ENCODE data around the gene SPOCK1. TPM values are rescaled to one million over a fixed set of nuclear protein-coding genes. Genes with fewer than 3 reads are reported as not detected.
"Not testable (repeated sequence)": the region's sequence is repeated elsewhere in the genome, so short reads cannot be mapped to it uniquely, and the experiment has no call there.

The SPOCK1 gene
- 10 to 100 TPM; 48.5 to 67.8 TPM for total RNA-seq
- 1 to 10 TPM; 4.5 to 5.4 TPM for polyA plus RNA-seq
- long read RNA-seq, donor 1, partial matches to known transcripts = 0 of 15 reads
- long read RNA-seq, donor 1, other reads (novel, unspliced or antisense) = 15 of 15 reads
- long read RNA-seq, donor 2, partial matches to known transcripts = 1 of 4 reads
- long read RNA-seq, donor 2, other reads (novel, unspliced or antisense) = 3 of 4 reads

DNA sequence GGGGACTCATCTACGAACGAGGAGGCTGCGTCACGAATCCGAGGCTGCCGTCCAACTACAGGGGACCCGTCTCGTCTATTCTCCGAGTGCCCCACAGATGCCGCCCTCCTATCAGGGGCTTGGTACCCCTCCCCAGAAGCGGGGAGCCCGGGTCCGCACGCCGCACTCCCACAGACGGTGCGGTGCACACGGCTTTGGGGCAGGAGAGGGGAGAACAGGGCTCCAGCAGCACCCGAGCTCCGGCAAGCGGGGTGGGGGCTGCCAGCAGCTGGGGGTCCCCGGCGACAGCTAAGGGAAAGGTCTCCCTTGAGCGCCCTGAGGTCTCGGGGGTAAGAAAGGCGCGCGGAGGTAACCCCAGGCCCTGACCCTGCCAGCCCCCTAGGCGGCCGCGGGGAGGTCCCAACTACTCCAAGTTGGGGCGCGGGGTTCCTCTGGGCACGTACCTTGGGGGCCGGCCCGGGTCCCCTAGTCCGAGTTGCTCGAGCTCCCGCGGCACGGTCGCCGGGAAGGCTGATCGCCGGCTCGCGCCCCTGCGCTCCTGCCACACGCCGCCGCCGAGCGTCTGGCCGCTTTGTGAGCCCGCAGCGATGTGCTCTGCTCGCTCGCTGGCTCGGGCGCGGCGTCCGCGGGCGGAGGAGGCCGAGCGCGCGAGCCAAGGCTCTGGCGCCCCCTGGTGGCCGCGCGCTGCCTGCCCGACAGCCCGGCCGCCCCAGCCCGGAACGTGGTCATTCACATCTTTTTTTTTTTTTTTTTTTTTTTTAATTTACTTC lies at the start of gene SPOCK1:
Gene SPOCK1 (minus strand): TSS at position 591 of the 770 bp plus-strand sequence.
- DNase-seq = peak; percentile 72 to 92
- no peak within 1 kb of the TSS for H3K27ac ChIP-seq (ENCODE audit: low read depth in 1 of 2, low read length in 2 of 2)
- 1% methylated on average over 68 to 78 of the region's 78 CpGs for WGBS, 2 donors

DNA sequence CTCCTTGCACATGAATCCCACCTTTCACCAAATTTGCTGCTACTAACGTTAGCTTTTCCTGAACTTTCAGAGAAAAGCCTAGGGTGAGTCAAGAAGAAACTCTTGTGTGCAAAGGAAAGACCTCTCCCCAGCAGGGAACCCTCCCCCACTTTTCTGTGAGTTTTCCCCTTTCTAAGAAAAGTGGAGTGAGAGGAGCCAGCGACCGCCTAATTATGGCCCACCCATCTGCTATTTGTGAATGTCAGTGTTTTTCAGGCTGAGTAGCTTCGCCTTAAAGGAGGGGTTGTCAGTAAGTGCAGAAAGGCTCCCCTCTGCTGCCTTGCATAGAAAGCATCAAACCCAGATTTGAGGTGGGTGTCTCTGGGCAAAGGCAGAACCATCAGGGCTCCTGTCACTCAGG lies 46.8 kb upstream of the SPOCK1 start:
- no peak for DNase-seq
- ATAC-seq (ENCODE audit: low FRiP score) = no peak
- Histone ChIP-seq H3K27ac (ENCODE audit: low read depth in 1 of 2, low read length in 2 of 2) (no peak overlapping the region), H3K36me3 (ENCODE audit: control insufficient read depth in 1 of 2, insufficient read depth in 2 of 2, low read length in 1 of 2) (no peaks in the 10 kb centered on the region), H3K4me3 (ENCODE audit: low read length in 2 of 2) (no peak overlapping the region), H3K4me1 (ENCODE audit: control insufficient read depth in 1 of 2, insufficient read depth in 2 of 2, low read length in 2 of 2) (no peaks in the 10 kb centered on the region), H3K27me3 (ENCODE audit: control insufficient read depth in 1 of 2, insufficient read depth in 2 of 2, low read length in 1 of 2) (no peaks in the 10 kb centered on the region), H3K9me3 (ENCODE audit: control insufficient read depth, low read length) (no peaks in the 10 kb centered on the region)
- intact Hi-C loops (cut with DNase I) = no loop called here
- 85 to 86% methylated on average over 4 of the region's 4 CpGs for WGBS, 2 donors

More for the DNA sequence above, at the start of gene SPOCK1:
- Histone ChIP-seq H3K4me3 (ENCODE audit: low read length in 2 of 2) (peak within 1 kb of the TSS; percentile 45 to 73), H3K4me1 (ENCODE audit: control insufficient read depth in 1 of 2, insufficient read depth in 2 of 2, low read length in 2 of 2) (no peaks in the 10 kb centered on the region), H3K9me3 (ENCODE audit: control insufficient read depth, low read length) (no peaks in the 10 kb centered on the region), H3K27me3 (ENCODE audit: control insufficient read depth in 1 of 2, insufficient read depth in 2 of 2, low read length in 1 of 2) (no peaks in the 10 kb centered on the region), H3K36me3 (ENCODE audit: control insufficient read depth in 1 of 2, insufficient read depth in 2 of 2, low read length in 1 of 2) (no peaks in the 10 kb centered on the region)
- peak; percentile 95 for ATAC-seq (ENCODE audit: low FRiP score)
- intact Hi-C loops (cut with DNase I) = loop anchor here in 1 of 2 donors (1.0 to 5.0 kb wide), 3 partner anchors 152 to 697 kb away; no protein-coding TSS in a partner anchor

DNA sequence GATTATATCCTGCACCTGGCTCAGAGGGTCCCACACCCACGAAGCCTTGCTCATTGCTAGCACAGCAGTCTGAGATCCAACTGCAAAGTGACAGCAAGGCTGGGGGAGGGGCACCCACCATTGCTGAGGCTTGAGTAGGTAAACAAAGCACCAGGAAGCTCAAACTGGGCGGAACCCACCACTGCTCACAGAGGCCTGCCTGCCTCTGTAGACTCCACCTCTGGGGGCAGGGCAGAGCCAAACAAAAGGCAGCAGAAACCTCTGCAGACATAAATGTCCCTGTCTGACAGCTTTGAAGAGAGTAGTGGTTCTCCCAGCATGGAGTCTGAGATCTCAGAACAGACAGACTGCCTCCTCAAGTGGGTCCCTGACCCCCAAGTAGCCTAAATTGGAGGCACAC lies 36.3 kb upstream of the SPOCK1 start:
- H3K9me3 ChIP-seq (ENCODE audit: control insufficient read depth, low read length); H3K36me3 ChIP-seq (ENCODE audit: control insufficient read depth in 1 of 2, insufficient read depth in 2 of 2, low read length in 1 of 2); DNase-seq; intact Hi-C loops (cut with DNase I); H3K27me3 ChIP-seq (ENCODE audit: control insufficient read depth in 1 of 2, insufficient read depth in 2 of 2, low read length in 1 of 2); H3K4me3 ChIP-seq (ENCODE audit: low read length in 2 of 2); H3K27ac ChIP-seq (ENCODE audit: low read depth in 1 of 2, low read length in 2 of 2); ATAC-seq (ENCODE audit: low FRiP score); H3K4me1 ChIP-seq (ENCODE audit: control insufficient read depth in 1 of 2, insufficient read depth in 2 of 2, low read length in 2 of 2): not testable (repeated sequence)
- WGBS, 2 donors = 63 to 67% methylated on average over 2 of the region's 2 CpGs

- 81 to 83% methylated on average over 5 of the region's 5 CpGs for WGBS, 2 donors
- Histone ChIP-seq H3K27me3 (ENCODE audit: control insufficient read depth in 1 of 2, insufficient read depth in 2 of 2, low read length in 1 of 2) (no peaks in the 10 kb centered on the region), H3K9me3 (ENCODE audit: control insufficient read depth, low read length) (no peaks in the 10 kb centered on the region), H3K27ac (ENCODE audit: low read depth in 1 of 2, low read length in 2 of 2) (no peak overlapping the region), H3K36me3 (ENCODE audit: control insufficient read depth in 1 of 2, insufficient read depth in 2 of 2, low read length in 1 of 2) (no peaks in the 10 kb centered on the region), H3K4me1 (ENCODE audit: control insufficient read depth in 1 of 2, insufficient read depth in 2 of 2, low read length in 2 of 2) (no peaks in the 10 kb centered on the region), H3K4me3 (ENCODE audit: low read length in 2 of 2) (no peak overlapping the region)
- DNase-seq (no peak), ATAC-seq (ENCODE audit: low FRiP score) (no peak)
- intact Hi-C loops (cut with DNase I) = no loop called here
Observed at GRCh38 chr5:137533963-137534362, 34.8 kb upstream of the SPOCK1 start.

DNA sequence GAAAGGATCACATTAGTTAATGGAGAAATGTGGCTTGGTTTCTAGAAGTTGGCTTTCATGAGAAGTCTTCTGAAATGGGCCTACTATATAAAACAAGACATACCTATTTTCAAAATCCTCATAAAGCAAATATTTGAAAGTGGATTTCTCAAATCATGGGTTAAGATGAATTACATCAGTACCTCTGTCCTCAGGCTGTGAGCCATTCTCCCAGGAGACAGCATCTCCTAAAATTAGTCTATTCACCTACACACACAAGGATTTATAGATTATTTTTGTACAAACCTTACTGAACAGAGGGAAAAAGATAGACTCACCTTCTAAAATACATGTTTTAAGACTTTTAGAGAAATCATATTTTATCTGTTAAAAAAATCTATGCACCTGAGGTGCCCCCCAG lies 32.1 kb upstream of the SPOCK1 start:
- intact Hi-C loops (cut with DNase I) = no loop called here
- Histone ChIP-seq H3K9me3 (ENCODE audit: control insufficient read depth, low read length) (no peaks in the 10 kb centered on the region), H3K27ac (ENCODE audit: low read depth in 1 of 2, low read length in 2 of 2) (no peak overlapping the region), H3K4me1 (ENCODE audit: control insufficient read depth in 1 of 2, insufficient read depth in 2 of 2, low read length in 2 of 2) (no peaks in the 10 kb centered on the region), H3K4me3 (ENCODE audit: low read length in 2 of 2) (no peak overlapping the region), H3K27me3 (ENCODE audit: control insufficient read depth in 1 of 2, insufficient read depth in 2 of 2, low read length in 1 of 2) (no peaks in the 10 kb centered on the region), H3K36me3 (ENCODE audit: control insufficient read depth in 1 of 2, insufficient read depth in 2 of 2, low read length in 1 of 2) (no peaks in the 10 kb centered on the region)
- no peak for ATAC-seq (ENCODE audit: low FRiP score)
- DNase-seq = no peak

DNA sequence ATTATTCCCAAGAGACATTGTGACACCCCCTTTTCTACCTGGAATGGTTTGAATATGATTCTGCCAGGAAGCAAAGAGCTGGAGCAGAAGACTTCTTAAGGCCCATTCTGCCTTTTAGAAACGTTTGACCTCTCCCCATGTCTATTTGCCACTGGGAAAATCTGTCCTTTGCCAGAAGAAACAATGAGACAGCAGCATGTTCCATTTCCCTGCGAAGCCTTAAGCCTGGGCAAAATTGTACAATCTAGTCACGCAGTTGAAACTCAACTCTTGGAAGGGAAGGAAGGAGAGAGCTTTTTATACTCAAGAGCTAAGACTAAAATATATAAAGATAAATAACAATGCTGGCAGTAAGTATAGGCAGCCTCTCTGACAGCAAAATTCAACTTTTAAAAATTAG lies 22.1 kb upstream of the SPOCK1 start:
- Histone ChIP-seq H3K27me3 (ENCODE audit: control insufficient read depth in 1 of 2, insufficient read depth in 2 of 2, low read length in 1 of 2) (no peaks in the 10 kb centered on the region), H3K27ac (ENCODE audit: low read depth in 1 of 2, low read length in 2 of 2) (no peak overlapping the region), H3K9me3 (ENCODE audit: control insufficient read depth, low read length) (no peaks in the 10 kb centered on the region), H3K4me1 (ENCODE audit: control insufficient read depth in 1 of 2, insufficient read depth in 2 of 2, low read length in 2 of 2) (peaks cover 3 to 7% of the 10 kb centered on the region in 2 donors), H3K36me3 (ENCODE audit: control insufficient read depth in 1 of 2, insufficient read depth in 2 of 2, low read length in 1 of 2) (no peaks in the 10 kb centered on the region), H3K4me3 (ENCODE audit: low read length in 2 of 2) (no peak overlapping the region)
- no peak for DNase-seq
- WGBS, 2 donors = 4 to 5% methylated on average over 3 of the region's 3 CpGs
- intact Hi-C loops (cut with DNase I) = no loop called here
- no peak for ATAC-seq (ENCODE audit: low FRiP score)

DNA sequence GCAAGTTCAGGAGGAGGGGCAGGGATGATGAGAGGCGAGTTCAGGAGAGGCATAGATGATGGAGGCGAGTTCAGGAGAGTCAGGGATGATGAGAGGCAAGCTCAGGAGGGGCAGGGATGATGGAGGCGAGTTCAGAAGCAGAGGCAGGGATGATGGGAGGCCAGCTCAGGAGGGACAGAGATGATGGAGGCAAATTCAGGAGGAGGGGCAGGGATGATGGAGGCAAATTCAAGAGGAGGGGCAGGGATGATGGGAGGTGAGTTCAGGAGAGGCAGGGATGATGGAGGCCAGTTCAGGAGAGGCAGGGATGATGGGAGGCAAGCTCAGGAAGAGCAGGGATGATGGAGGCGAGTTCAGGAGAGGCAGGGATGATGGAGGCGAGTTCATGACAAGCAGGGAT lies 17.8 kb upstream of the SPOCK1 start:
- Histone ChIP-seq H3K27ac (ENCODE audit: low read depth in 1 of 2, low read length in 2 of 2) (no peak overlapping the region), H3K27me3 (ENCODE audit: control insufficient read depth in 1 of 2, insufficient read depth in 2 of 2, low read length in 1 of 2) (no peaks in the 10 kb centered on the region), H3K4me1 (ENCODE audit: control insufficient read depth in 1 of 2, insufficient read depth in 2 of 2, low read length in 2 of 2) (peaks cover 2 to 7% of the 10 kb centered on the region in 2 donors), H3K4me3 (ENCODE audit: low read length in 2 of 2) (no peak overlapping the region), H3K36me3 (ENCODE audit: control insufficient read depth in 1 of 2, insufficient read depth in 2 of 2, low read length in 1 of 2) (no peaks in the 10 kb centered on the region), H3K9me3 (ENCODE audit: control insufficient read depth, low read length) (no peaks in the 10 kb centered on the region)
- DNase-seq (no peak), ATAC-seq (ENCODE audit: low FRiP score) (no peak)
- intact Hi-C loops (cut with DNase I) = no loop called here
- WGBS, 2 donors = 76 to 80% methylated on average over 5 of the region's 5 CpGs

DNA sequence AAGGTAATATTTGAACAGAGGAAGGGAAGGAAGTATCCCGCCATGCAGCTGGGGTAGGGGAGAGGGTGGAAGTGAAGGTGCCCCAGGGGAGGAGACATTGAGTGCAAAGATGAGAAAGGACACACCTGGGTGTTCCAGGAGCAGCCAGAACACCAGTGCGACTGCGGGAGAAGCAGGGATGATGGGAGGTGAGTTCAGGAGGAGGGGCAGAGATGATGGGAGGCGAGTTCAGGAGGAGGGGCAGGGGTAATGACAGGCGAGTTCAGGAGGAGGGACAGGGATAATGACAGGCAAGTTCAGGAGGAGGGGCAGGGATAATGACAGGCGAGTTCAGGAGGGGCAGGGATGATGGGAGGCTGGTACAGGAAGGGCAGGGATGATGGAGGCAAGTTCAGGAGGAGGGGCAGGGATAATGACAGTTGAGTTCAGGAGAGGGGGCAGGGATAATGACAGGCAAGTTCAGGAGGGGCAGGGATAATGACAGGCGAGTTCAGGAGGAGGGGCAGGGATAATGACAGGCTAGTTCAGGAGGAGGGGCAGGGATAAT lies 17.2 kb upstream of the SPOCK1 start:
- 30 to 38% methylated on average over 7 of the region's 7 CpGs for WGBS, 2 donors
- no peak overlapping the region for H3K27ac ChIP-seq (ENCODE audit: low read depth in 1 of 2, low read length in 2 of 2)
- H3K9me3 ChIP-seq (ENCODE audit: control insufficient read depth, low read length) = no peaks in the 10 kb centered on the region
- H3K4me1 ChIP-seq (ENCODE audit: control insufficient read depth in 1 of 2, insufficient read depth in 2 of 2, low read length in 2 of 2) = peaks cover 0 to 4% of the 10 kb centered on the region in 2 donors
- H3K36me3 ChIP-seq (ENCODE audit: control insufficient read depth in 1 of 2, insufficient read depth in 2 of 2, low read length in 1 of 2) = no peaks in the 10 kb centered on the region
- DNase-seq = no peak
- no peak for ATAC-seq (ENCODE audit: low FRiP score)
- no peak overlapping the region for H3K4me3 ChIP-seq (ENCODE audit: low read length in 2 of 2)
- no peaks in the 10 kb centered on the region for H3K27me3 ChIP-seq (ENCODE audit: control insufficient read depth in 1 of 2, insufficient read depth in 2 of 2, low read length in 1 of 2)
- intact Hi-C loops (cut with DNase I) = no loop called here

DNA sequence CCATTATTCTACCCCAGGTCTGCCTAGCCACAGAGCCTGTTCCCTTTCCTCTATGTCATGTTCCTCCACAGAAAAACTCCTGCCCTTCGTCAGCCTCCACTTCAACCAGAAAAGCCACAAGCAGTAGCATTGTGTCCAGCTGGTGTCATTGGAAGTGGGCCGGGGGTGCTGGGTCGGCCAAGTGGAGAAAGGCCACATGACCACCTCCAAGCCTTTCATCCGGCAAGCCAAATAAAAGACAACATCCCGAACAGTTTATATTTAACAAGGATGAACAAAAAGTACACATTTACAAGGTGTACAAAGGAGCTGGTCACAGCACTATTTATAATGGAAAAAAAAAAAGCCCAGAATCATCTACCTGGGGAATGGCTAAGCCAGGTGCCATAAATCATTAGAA lies 16.1 kb upstream of the SPOCK1 start:
- no peaks in the 10 kb centered on the region for H3K27me3 ChIP-seq (ENCODE audit: control insufficient read depth in 1 of 2, insufficient read depth in 2 of 2, low read length in 1 of 2)
- H3K9me3 ChIP-seq (ENCODE audit: control insufficient read depth, low read length) = peaks cover 3% of the 10 kb centered on the region
- H3K27ac ChIP-seq (ENCODE audit: low read depth in 1 of 2, low read length in 2 of 2) = no peak overlapping the region
- WGBS, 2 donors = 88 to 89% methylated on average over 5 of the region's 5 CpGs
- no peak for ATAC-seq (ENCODE audit: low FRiP score)
- intact Hi-C loops (cut with DNase I) = no loop called here
- DNase-seq = no peak
- no peak overlapping the region for H3K4me3 ChIP-seq (ENCODE audit: low read length in 2 of 2)
- no peaks in the 10 kb centered on the region for H3K36me3 ChIP-seq (ENCODE audit: control insufficient read depth in 1 of 2, insufficient read depth in 2 of 2, low read length in 1 of 2)
- no peaks in the 10 kb centered on the region for H3K4me1 ChIP-seq (ENCODE audit: control insufficient read depth in 1 of 2, insufficient read depth in 2 of 2, low read length in 2 of 2)

Measured in aorta (tissue), 5 donors.